ENCODE measurements around the gene TCF25. TPM values are rescaled to one million over a fixed set of nuclear protein-coding genes. Genes with fewer than 3 reads are reported as not detected.
A peak's percentile ranks its signal among the peaks of the same experiment; 100 is the strongest.

Gene TCF25
- total RNA-seq, 1 experiment from 2014 or later, result 345 TPM

- TF ChIP-seq YY1 (IDR thresholded peaks at IDR 0.05; ENCODE audit: extremely low read depth, insufficient replicate concordance, low read depth, low read length) (peak; percentile 27), ZNF274 (IDR thresholded peaks at IDR 0.05; ENCODE audit: low read depth, low read length) (no peak), TCF7L2 (IDR thresholded peaks at IDR 0.05; ENCODE audit: borderline replicate concordance, extremely low read depth, insufficient read depth, insufficient read length) (peak; percentile 79), POLR2A (IDR thresholded peaks at IDR 0.05; ENCODE audit: borderline replicate concordance, extremely low read depth, insufficient read depth, insufficient read length) (peak; percentile 18)
- TF ChIP-seq, protein P1, sequence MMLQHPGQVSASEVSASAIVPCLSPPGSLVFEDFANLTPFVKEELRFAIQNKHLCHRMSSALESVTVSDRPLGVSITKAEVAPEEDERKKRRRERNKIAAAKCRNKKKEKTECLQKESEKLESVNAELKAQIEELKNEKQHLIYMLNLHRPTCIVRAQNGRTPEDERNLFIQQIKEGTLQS (IDR thresholded peaks at IDR 0.05), result no peak
These were observed 49.1 kb downstream of the TCF25 start (continued) for GRCh38 chr16:89922477-89922883.

- Histone ChIP-seq H3K4me2 (ENCODE audit: low read length) (peak within 1 kb of the TSS; percentile 79), H3K4me1 (ENCODE audit: control insufficient read depth in 1 of 2, insufficient read depth in 2 of 2, low read length in 2 of 2) (peaks cover 39 to 76% of the 10 kb centered on the region in 2 experiments), H2AFZ (ENCODE audit: low read depth, low read length, poor library complexity, severe bottlenecking) (no peak within 1 kb of the TSS), H3K4me3 (replicated peaks in 1 of 2; ENCODE audit: low read depth in 1 of 2, low read length in 2 of 2) (peak within 1 kb of the TSS; percentile 74 to 91), H3K9me3 (ENCODE audit: control insufficient read depth in 1 of 2, insufficient read depth in 1 of 2, low read depth in 1 of 2, low read length in 2 of 2) (no peaks in the 10 kb centered on the region), H3K9me2 (ENCODE audit: insufficient read depth) (no peaks in the 10 kb centered on the region), H4K20me1 (ENCODE audit: insufficient read depth) (peaks cover 8% of the 10 kb centered on the region; the same call in 1 of the 2 replicates), H3K36me3 (ENCODE audit: control insufficient read depth in 1 of 2, insufficient read depth in 2 of 2, low read length in 2 of 2) (peaks cover 6 to 9% of the 10 kb centered on the region in 2 experiments; a peak in 3 of 4 replicates), H3K79me2 (ENCODE audit: insufficient read depth, low read length) (peaks cover 48% of the 10 kb centered on the region), H3K9ac (ENCODE audit: low read length) (peak within 1 kb of the TSS; percentile 74), H3K27ac (ENCODE audit: low read depth, low read length) (peak within 1 kb of the TSS; percentile 100), H3K27me3 (ENCODE audit: insufficient read depth, low read length) (no peaks in the 10 kb centered on the region)
- RAD21 ChIA-PET (ENCODE audit: low non-redundant PET in 1 of 2, low total read pairs in 2 of 2, uncharacterized antibody in 2 of 2, unreplicated experiment in 2 of 2), result interaction anchor here (0.5 to 0.7 kb wide), 2 partner anchors 106 to 232 kb away, joined by 3 to 6 read pairs; no protein-coding TSS in a partner anchor
- CTCF ChIA-PET, result interaction anchor here (1.4 to 5.1 kb wide), 5 partner anchors 13 to 223 kb away, joined by 3 to 57 read pairs (median 4); partner anchors contain the start of genes DEF8 and TCF25
- ATAC-seq (peak; percentile 59), DNase-seq (ENCODE audit: low read depth, low spot score) (peak; percentile 56)
- POLR2A ChIA-PET, result interaction anchor here (0.9 to 3.5 kb wide), 18 partner anchors 9 to 266 kb away, joined by 3 to 22 read pairs (median 5); partner anchors contain the start of genes CHMP1A, DEF8, SPATA2L and TCF25
- intact Hi-C loops (cut with micrococcal nuclease), result loop anchor here (5.0 kb wide), 1 partner anchor 51 kb away; the partner anchor contains the start of gene TCF25
- no TSS peak for BruUV-seq (replicated peaks)
- TF ChIP-seq ELF1 (IDR thresholded peaks at IDR 0.05; ENCODE audit: borderline replicate concordance, low read depth) (no peak), EGR1 (IDR thresholded peaks at IDR 0.05; ENCODE audit: low read depth) (no peak), ZBTB33 (IDR thresholded peaks at IDR 0.05; ENCODE audit: extremely low read depth, insufficient replicate concordance, low read length) (no peak), CEBPB (IDR thresholded peaks at IDR 0.05; ENCODE audit: low read depth) (no peak), JUND (IDR thresholded peaks at IDR 0.05) (no peak), ZFX (IDR thresholded peaks at IDR 0.05) (peak; percentile 72; the same call in 1 of the 2 replicates), EZH2phosphoT487 (IDR thresholded peaks at IDR 0.05; ENCODE audit: borderline replicate concordance) (no peak), POLR2A (IDR thresholded peaks at IDR 0.05; ENCODE audit: borderline replicate concordance, extremely low read depth, insufficient read depth, insufficient read length) (peak; percentile 99), TCF7L2 (IDR thresholded peaks at IDR 0.05; ENCODE audit: borderline replicate concordance, extremely low read depth, insufficient read depth, insufficient read length) (peak; percentile 92), RAD21 (IDR thresholded peaks at IDR 0.05; ENCODE audit: low read depth) (no peak), CBX3 (IDR thresholded peaks at IDR 0.05; ENCODE audit: low read depth) (no peak), EZH2 (IDR thresholded peaks at IDR 0.05) (no peak)
- TF ChIP-seq, protein P2, sequence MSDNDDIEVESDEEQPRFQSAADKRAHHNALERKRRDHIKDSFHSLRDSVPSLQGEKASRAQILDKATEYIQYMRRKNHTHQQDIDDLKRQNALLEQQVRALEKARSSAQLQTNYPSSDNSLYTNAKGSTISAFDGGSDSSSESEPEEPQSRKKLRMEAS (IDR thresholded peaks at IDR 0.05), result no peak
- TF ChIP-seq, protein P1 (IDR thresholded peaks at IDR 0.05), result no peak
- TF ChIP-seq, protein P3, sequence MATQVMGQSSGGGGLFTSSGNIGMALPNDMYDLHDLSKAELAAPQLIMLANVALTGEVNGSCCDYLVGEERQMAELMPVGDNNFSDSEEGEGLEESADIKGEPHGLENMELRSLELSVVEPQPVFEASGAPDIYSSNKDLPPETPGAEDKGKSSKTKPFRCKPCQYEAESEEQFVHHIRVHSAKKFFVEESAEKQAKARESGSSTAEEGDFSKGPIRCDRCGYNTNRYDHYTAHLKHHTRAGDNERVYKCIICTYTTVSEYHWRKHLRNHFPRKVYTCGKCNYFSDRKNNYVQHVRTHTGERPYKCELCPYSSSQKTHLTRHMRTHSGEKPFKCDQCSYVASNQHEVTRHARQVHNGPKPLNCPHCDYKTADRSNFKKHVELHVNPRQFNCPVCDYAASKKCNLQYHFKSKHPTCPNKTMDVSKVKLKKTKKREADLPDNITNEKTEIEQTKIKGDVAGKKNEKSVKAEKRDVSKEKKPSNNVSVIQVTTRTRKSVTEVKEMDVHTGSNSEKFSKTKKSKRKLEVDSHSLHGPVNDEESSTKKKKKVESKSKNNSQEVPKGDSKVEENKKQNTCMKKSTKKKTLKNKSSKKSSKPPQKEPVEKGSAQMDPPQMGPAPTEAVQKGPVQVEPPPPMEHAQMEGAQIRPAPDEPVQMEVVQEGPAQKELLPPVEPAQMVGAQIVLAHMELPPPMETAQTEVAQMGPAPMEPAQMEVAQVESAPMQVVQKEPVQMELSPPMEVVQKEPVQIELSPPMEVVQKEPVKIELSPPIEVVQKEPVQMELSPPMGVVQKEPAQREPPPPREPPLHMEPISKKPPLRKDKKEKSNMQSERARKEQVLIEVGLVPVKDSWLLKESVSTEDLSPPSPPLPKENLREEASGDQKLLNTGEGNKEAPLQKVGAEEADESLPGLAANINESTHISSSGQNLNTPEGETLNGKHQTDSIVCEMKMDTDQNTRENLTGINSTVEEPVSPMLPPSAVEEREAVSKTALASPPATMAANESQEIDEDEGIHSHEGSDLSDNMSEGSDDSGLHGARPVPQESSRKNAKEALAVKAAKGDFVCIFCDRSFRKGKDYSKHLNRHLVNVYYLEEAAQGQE (IDR thresholded peaks at IDR 0.05; ENCODE audit: low read depth), result no peak
These were observed 49.7 kb downstream of the TCF25 start, which contains the start of gene TUBB3 for GRCh38 chr16:89922884-89923639. Gene TUBB3, plus strand, starts transcription at chr16:89923342. Its CDS starts 60 bp downstream, at chr16:89923402.

All from HCT116 (cell line).